Naive B cell (primary cell): ENCODE results near the gene PLCG2. TPM values are rescaled to one million over a fixed set of nuclear protein-coding genes. Genes with fewer than 3 reads are reported as not detected.

Experiments used
- ATAC-seq, 2 donors: fragments of 150-1000 bp; cut with Tn5 transposase; 2 replicates each; pipeline ENCODE4 v1.10.0; 2021; ENCODE audit warnings: low read depth in 2 of 2, mild to moderate bottlenecking in 2 of 2, moderate library complexity in 2 of 2
- DNase-seq: peaks from one replicate; pipeline ENCODE4 v3.0.0; 2022
- H3K27ac Mint-ChIP-seq, 6 donors: one replicate each; pipeline ENCODE4 v1.8.0; 2020 to 2022; ENCODE audit warnings: mild to moderate bottlenecking in 6 of 6, mixed read lengths in 6 of 6, moderate library complexity in 5 of 6, inconsistent platforms in 2 of 6
- H3K27me3 Mint-ChIP-seq, 3 donors: one replicate each; pipeline ENCODE4 v1.8.0; 2021 to 2022; ENCODE audit warnings: mixed read lengths in 3 of 3, mild to moderate bottlenecking in 1 of 3
- H3K36me3 Mint-ChIP-seq, 2 donors: one replicate each; pipeline ENCODE4 v1.8.0; 2020 to 2022; ENCODE audit warnings: mixed read lengths in 2 of 2, inconsistent platforms in 1 of 2, mild to moderate bottlenecking in 1 of 2
- H3K4me1 Mint-ChIP-seq, 3 donors: one replicate each; pipeline ENCODE4 v1.8.0; 2020 to 2022; ENCODE audit warnings: mixed read lengths in 3 of 3, inconsistent platforms in 1 of 3, mild to moderate bottlenecking in 1 of 3, moderate library complexity in 1 of 3
- H3K4me3 Mint-ChIP-seq, 8 donors: one replicate each; pipeline ENCODE4 v1.8.0; 2020 to 2022; ENCODE audit warnings: mild to moderate bottlenecking in 8 of 8, mixed read lengths in 8 of 8, moderate library complexity in 8 of 8, inconsistent platforms in 2 of 8
- H3K9me3 Mint-ChIP-seq, 7 donors: one replicate each; pipeline ENCODE4 v1.8.0; 2020 to 2022; ENCODE audit warnings: mixed read lengths in 7 of 7, mild to moderate bottlenecking in 5 of 7, inconsistent platforms in 2 of 7, moderate library complexity in 1 of 7
- polyA plus RNA-seq, 6 donors: library from polyadenylated mRNA; unstranded; fragments of 300-500 nt; fragmentation: Illumina TruSeq; gene quantifications; one replicate each; pipeline ENCODE4 v1.2.3, GENCODE V29; 2021; ENCODE audit warnings: low read depth in 6 of 6

The PLCG2 gene
- polyA plus RNA-seq, 6 donors from 2014 or later = 65.1 to 119 (median 92.5) TPM

DNA sequence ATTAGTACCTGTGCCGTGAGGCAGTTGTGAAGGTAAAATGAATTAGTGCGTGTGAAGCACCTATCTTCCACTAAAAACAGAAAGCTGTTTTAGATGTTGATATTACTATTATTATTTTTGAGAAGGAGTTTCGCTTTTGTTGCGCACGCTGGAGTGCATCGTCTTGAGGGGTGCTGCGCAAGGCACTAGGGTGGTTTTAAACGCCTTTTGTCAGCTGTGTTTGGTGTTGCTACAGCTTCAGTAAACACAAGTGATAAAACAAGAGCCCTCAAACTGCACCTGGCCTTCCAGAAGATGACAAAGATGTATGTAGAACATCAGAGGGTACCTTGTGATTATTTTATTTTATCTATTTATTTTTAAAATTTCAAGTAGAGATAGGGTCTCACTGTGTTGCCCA lies 38.2 kb downstream of the PLCG2 start:
- peak overlapping the region; percentile 98 to 100 (median 100) for H3K27ac Mint-ChIP-seq
- peaks cover 79 to 97% (median 86%) of the 10 kb centered on the region in 3 donors for H3K4me1 Mint-ChIP-seq
- H3K27me3 Mint-ChIP-seq = no peaks in the 10 kb centered on the region
- DNase-seq (peak; percentile 65), ATAC-seq (peak; percentile 65 to 66)
- peaks cover 0 to 7% of the 10 kb centered on the region in 2 donors for H3K36me3 Mint-ChIP-seq
- no peaks in the 10 kb centered on the region for H3K9me3 Mint-ChIP-seq
- H3K4me3 Mint-ChIP-seq = peak overlapping the region in 7 of 8 donors; percentile 71 to 90 (median 84)

DNA sequence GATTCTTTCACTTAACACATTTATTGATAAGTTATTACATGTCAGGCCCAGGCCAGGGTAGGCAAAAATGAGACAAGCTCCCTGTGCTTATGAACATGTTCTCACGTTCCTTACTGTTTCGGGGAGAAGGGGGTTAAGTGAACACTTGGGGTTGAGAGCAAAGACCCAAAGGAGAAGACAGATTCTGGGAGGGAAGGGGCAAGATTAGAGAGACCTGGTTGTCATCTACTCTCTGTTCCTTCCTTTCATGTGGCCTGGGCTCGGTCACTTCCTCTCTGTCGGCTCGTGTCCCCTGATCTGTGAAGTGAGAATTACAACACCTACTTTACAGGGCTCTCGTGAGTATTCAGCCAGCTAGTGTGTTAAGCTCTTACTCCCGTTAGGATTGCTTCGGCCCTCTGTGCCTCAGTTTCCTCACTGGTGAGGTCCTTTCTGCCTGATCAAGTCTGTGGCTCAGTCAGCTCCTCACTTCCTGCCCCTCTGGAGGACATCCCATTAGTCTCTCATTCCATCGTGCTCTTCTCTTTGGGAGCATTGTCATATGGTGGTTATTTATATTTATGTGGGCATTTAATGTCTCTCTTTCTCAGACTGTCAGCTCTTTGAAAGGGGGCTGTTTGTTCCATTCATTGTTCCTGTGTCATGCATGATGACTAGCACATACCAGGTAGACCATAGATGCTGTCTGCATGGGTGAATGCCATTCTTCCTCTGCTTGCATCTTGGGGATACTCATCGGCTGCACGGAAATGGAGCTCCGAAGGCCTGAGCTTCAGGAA lies 38.9 kb downstream of the PLCG2 start:
- no peaks in the 10 kb centered on the region for H3K9me3 Mint-ChIP-seq
- peak overlapping the region; percentile 71 to 90 (median 86) for H3K4me3 Mint-ChIP-seq
- peaks cover 0 to 7% of the 10 kb centered on the region in 2 donors for H3K36me3 Mint-ChIP-seq
- H3K27me3 Mint-ChIP-seq = no peaks in the 10 kb centered on the region
- DNase-seq (peak; percentile 81), ATAC-seq (peak; percentile 69 to 70)
- peak overlapping the region; percentile 98 to 100 (median 100) for H3K27ac Mint-ChIP-seq
- H3K4me1 Mint-ChIP-seq = peaks cover 73 to 94% (median 86%) of the 10 kb centered on the region in 3 donors

DNA sequence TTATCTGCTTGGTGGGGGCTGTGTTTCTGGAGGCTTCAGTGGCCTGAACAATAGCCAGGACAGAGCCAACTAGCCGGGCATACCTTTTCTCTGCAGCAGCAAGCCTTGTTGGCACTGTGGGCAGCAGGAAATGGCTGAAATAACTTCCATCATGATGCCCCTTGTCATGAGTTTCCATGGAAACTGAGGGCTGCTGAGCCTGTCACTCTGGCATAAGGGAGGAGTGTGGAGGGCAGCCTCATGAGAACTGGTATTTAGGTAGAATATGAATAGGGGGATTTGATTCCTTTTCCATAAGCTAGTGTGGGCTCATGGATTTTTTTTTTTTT lies 39.4 kb downstream of the PLCG2 start:
- Mint-ChIP-seq H3K4me1 (peaks cover 74 to 94% (median 86%) of the 10 kb centered on the region in 3 donors), H3K36me3 (peaks cover 0 to 7% of the 10 kb centered on the region in 2 donors), H3K9me3 (no peaks in the 10 kb centered on the region), H3K27ac (peak overlapping the region; percentile 98 to 100 (median 100)), H3K27me3 (no peaks in the 10 kb centered on the region), H3K4me3 (peak overlapping the region; percentile 71 to 90 (median 86))
- ATAC-seq (no peak), DNase-seq (no peak)

DNA sequence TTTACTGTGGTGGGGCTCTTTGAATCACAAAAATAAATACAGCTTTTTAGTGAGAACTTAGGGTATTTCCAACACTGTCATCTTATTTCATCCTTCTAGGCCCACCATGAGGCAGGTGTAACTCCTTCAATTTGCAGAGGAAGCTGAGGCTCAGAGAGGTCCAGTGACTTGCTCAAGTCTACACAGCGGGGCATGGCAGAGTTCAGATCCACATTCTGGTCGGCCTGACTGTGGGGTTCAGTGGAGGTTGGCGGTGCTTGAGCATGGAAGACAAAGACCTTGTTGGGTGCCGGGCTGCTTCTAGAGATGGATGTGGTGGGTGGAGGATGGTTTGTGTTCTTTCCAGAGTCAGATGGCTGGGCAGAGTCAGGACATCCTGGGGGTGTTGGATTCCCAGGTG lies 39.8 kb downstream of the PLCG2 start:
- Mint-ChIP-seq H3K27ac (peak overlapping the region; percentile 98 to 100 (median 100)), H3K27me3 (no peaks in the 10 kb centered on the region), H3K9me3 (no peaks in the 10 kb centered on the region), H3K4me3 (peak overlapping the region; percentile 71 to 90 (median 86)), H3K4me1 (peaks cover 74 to 94% (median 86%) of the 10 kb centered on the region in 3 donors), H3K36me3 (peaks cover 0 to 7% of the 10 kb centered on the region in 2 donors)
- DNase-seq = no peak
- no peak for ATAC-seq

DNA sequence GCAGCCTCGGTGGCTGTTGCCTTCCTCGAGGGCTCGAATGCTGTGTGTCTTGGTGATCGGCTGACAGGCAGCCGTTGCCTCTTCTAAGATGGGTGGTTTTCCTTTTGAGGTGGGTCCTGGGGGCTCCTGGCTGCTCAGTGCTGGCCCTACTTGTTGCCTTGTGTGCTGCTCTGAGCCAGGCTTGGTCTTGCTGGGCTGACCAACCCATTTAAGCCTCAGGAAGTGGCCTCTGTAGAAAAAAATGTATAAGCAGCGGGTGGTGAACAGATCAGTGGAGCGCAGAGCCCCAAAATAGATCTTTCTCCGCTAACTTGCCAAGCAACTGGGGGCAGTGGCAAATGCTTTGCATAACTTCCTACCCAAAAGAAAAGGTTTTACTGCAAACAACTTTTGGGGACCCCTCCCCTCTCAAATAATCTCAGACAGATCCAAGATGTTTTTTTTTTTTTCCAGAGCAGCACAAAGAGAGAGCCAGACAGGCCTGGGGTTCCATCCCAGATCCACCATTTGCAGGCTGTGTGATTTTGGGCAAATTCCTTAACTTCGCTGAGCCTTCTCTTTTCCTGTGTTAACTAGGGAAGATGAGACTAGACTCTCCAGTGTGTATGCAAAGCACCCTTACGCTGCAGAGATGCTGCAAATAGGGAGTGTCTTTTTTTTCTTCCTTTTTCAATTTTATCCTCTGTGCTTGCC lies 42.5 kb downstream of the PLCG2 start:
- H3K9me3 Mint-ChIP-seq = peaks cover 0 to 5% (median 0%) of the 10 kb centered on the region in 7 donors
- ATAC-seq (peak; percentile 24 to 32), DNase-seq (peak; percentile 74)
- peaks cover 16% of the 10 kb centered on the region in 2 donors for H3K36me3 Mint-ChIP-seq
- peak overlapping the region; percentile 98 to 100 (median 99) for H3K27ac Mint-ChIP-seq
- peaks cover 81 to 94% (median 92%) of the 10 kb centered on the region in 3 donors for H3K4me1 Mint-ChIP-seq
- H3K4me3 Mint-ChIP-seq = peak overlapping the region; percentile 86 to 95 (median 90)
- H3K27me3 Mint-ChIP-seq = no peaks in the 10 kb centered on the region

DNA sequence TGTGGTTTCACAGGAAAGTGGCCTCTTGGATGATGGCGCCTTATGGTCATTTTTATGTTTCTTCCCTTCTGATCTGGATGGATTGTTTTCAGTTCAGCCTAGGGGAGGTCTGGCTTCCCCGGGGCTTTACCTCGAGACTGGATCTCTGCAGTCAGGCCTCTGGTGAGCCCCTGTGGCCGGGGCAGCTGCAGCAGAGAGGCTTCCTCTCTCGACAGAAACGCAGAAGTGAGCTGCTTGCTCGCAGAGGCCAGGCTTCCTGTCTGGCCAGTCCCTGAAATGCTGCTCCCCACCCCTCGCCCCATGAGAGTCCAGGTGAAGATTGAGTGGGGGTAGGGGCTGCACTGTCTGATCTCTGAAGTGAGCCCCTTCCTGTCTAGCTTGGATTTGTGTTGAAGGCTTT lies 44.0 kb downstream of the PLCG2 start:
- peak; percentile 84 for DNase-seq
- ATAC-seq = peak; percentile 64 to 73
- peaks cover 16% of the 10 kb centered on the region in 2 donors for H3K36me3 Mint-ChIP-seq
- peaks cover 0 to 5% (median 0%) of the 10 kb centered on the region in 7 donors for H3K9me3 Mint-ChIP-seq
- peak overlapping the region; percentile 98 to 100 (median 99) for H3K27ac Mint-ChIP-seq
- H3K4me3 Mint-ChIP-seq = peak overlapping the region; percentile 86 to 95 (median 89)
- no peaks in the 10 kb centered on the region for H3K27me3 Mint-ChIP-seq
- peaks cover 75 to 95% (median 90%) of the 10 kb centered on the region in 3 donors for H3K4me1 Mint-ChIP-seq

DNA sequence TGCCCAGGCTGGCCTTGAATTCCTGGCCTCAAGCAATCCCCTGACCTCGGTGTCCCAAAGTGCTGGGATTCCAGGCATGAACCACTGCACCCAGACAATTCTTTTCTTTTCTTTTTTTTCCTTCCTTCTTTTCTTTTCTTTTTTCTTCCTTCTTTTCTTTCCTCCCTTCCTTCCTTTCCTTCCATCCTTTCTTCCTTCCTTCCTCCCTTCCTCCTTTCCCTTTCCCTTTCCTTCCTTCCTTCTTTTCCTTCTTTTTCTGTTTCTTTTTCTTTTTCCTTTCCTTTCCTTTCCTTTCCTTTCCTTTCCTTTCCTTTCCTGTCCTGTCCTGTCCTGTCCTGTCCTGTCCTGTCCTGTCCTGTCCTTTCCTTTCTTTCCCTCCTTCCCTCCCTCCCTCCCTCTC lies 44.6 kb downstream of the PLCG2 start:
- Mint-ChIP-seq H3K4me3 (peak overlapping the region; percentile 86 to 95 (median 89)), H3K4me1 (peaks cover 74 to 95% (median 90%) of the 10 kb centered on the region in 3 donors), H3K36me3 (peaks cover 14 to 16% of the 10 kb centered on the region in 2 donors)

DNA sequence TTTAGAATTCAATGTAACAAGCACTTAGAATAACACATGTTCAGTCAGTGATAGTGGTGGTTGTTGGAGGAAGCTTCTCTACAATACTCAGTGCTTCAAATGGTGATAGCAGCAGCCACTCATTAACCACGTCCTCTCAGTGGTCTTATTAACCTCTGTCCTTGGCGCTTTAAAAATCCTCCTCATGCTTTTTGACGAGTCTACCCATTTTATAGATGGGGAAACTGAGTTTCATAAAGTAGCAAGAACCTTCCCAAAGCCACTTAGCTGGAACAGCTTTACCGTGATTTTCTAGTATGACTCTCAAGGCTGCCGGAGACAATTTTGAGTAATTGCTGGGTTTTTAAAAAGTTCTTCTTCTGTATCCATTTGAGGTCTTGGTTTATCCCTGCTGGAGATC lies 47.4 kb downstream of the PLCG2 start:
- no peak for ATAC-seq
- no peak for DNase-seq
- Mint-ChIP-seq H3K27ac (peak overlapping the region; percentile 80 to 99 (median 97)), H3K36me3 (peaks cover 9 to 21% of the 10 kb centered on the region in 2 donors), H3K4me3 (peak overlapping the region in 7 of 8 donors; percentile 37 to 89 (median 79)), H3K27me3 (no peaks in the 10 kb centered on the region), H3K4me1 (peaks cover 77 to 96% (median 91%) of the 10 kb centered on the region in 3 donors), H3K9me3 (peaks cover 0 to 5% (median 0%) of the 10 kb centered on the region in 7 donors)

More for the DNA sequence above, 44.6 kb downstream of the PLCG2 start:
- no peaks in the 10 kb centered on the region for H3K27me3 Mint-ChIP-seq
- DNase-seq = no peak
- no peak for ATAC-seq
- peaks cover 0 to 5% (median 0%) of the 10 kb centered on the region in 7 donors for H3K9me3 Mint-ChIP-seq
- H3K27ac Mint-ChIP-seq = peak overlapping the region; percentile 98 to 100 (median 99)

DNA sequence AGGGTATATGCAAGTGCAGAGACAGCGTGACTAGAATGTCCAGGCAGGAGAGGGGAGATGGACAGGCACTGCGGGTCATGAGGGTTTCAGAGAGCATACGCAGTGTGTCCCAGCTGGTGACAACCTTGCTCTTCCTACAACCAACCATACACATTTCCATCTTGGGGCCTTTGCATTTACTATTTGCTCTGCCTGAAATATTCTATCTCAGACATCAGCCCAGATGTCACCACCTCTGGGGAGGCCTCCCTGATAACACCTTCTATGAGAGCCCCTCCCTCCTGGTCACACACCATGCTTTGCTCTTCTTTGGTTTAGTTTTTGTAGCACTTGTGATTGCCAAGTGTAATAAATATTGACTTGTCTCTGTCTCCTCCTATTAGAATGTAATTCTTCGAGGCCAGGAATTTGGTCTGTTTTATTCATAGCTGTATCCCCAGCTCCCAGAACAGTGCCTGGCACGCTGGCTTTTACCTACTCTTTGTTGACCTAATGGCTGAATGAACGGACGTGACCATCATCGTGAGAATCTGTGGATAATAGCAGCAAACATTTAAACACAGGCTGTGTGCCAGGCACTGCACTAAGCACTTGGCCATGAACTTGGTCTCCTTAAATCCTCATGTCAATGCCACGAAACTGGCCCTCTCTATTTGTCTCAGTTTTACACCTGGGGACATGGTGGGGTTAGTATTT lies 51.9 kb downstream of the PLCG2 start:
- Mint-ChIP-seq H3K4me1 (peaks cover 73 to 99% (median 88%) of the 10 kb centered on the region in 3 donors), H3K9me3 (no peaks in the 10 kb centered on the region), H3K27me3 (no peaks in the 10 kb centered on the region), H3K36me3 (peaks cover 0 to 9% of the 10 kb centered on the region in 2 donors), H3K4me3 (peak overlapping the region; percentile 71 to 92 (median 90)), H3K27ac (peak overlapping the region; percentile 76 to 98 (median 93))
- no peak for DNase-seq
- ATAC-seq = no peak

DNA sequence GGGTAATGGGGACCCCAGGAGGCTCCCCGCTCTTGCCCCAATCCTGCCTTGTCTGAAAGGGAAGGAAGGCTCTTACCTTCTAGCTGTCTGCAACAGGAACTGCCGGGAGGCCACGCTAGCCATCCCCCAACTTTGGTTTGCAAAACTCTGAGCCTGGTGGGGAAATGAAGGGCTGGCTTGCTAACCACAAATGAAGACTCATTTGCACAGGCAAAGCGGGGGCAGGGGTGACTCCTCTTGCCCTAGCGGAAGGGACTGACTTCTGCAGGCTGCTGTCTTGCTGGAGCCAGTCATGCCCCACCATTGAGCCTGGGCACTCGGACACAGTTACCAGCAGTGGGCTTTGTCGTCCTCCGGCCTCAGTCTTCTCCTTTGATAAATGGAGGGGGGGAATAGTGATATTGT lies 52.6 kb downstream of the PLCG2 start:
- peak overlapping the region; percentile 76 to 98 (median 96) for H3K27ac Mint-ChIP-seq
- H3K4me1 Mint-ChIP-seq = peaks cover 74 to 99% (median 88%) of the 10 kb centered on the region in 3 donors
- ATAC-seq = peak; percentile 79 to 80
- peak overlapping the region; percentile 71 to 92 (median 90) for H3K4me3 Mint-ChIP-seq
- peak; percentile 84 for DNase-seq
- no peaks in the 10 kb centered on the region for H3K9me3 Mint-ChIP-seq
- H3K27me3 Mint-ChIP-seq = no peaks in the 10 kb centered on the region
- peaks cover 5 to 6% of the 10 kb centered on the region in 2 donors for H3K36me3 Mint-ChIP-seq

DNA sequence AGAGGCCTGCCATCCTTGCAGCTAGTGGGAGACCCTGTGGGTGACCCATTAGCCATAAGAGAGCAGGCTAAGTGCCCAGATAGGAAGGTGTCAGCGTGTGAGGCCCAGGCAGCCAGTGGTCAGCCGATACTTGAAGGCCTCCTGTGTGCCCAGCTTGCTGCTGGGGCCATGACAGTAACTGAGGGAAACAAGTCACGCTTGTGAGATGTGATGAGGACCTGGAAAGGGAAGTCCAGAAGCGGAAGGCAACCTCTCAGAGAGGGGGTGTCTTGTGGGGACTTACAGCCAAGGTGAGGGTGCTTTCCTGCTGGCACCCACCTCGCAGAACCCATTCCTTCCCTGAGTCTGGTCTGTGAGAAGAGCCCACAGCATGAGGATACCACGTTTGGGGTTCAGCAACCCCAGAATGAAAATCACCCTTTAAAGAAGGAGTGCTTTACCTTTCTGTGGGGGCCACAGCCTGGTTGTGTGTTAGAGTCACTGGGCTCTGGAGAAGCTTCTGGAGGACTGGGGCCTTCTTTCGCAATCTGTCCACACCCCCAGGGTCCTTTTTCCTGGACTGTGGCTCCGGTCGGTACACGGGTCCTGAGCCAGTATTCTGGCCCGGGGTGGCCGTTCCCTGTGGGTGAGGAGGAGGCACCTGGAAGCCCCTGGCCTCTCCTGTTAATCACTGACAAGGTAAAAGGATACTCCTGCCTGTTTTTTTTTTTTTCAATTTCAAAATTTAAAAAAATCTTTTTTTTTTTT lies 53.9 kb downstream of the PLCG2 start:
- peaks cover 78 to 99% (median 90%) of the 10 kb centered on the region in 3 donors for H3K4me1 Mint-ChIP-seq
- peaks cover 5 to 6% of the 10 kb centered on the region in 2 donors for H3K36me3 Mint-ChIP-seq
- peak overlapping the region; percentile 69 to 92 (median 82) for H3K4me3 Mint-ChIP-seq
- ATAC-seq (peak; percentile 7 to 25), DNase-seq (no peak)
- H3K9me3 Mint-ChIP-seq = no peaks in the 10 kb centered on the region
- no peaks in the 10 kb centered on the region for H3K27me3 Mint-ChIP-seq
- H3K27ac Mint-ChIP-seq = peak overlapping the region; percentile 76 to 98 (median 96)

DNA sequence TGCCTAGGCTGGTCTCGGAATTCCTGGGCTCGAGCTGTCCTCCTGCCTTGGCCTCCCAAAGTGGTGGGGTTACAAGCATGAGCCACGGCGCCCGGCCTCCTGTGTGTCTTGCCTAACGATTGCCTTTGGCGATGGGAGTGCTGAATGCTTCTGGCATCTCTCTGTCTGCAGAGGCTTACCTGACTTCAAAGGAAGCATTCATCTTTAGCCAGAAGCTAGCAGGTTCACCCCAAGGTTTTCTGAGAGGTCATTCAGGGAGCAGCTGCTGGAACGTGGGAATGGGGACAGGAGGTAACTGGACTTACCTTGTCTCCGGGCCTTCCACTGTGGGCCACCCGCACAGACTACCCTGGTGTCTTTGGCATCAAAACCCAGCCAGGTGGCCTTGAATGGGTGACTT lies 54.7 kb downstream of the PLCG2 start:
- peak overlapping the region in 6 of 8 donors; percentile 20 to 84 (median 64) for H3K4me3 Mint-ChIP-seq
- peaks cover 78 to 99% (median 91%) of the 10 kb centered on the region in 3 donors for H3K4me1 Mint-ChIP-seq
- H3K27me3 Mint-ChIP-seq = no peaks in the 10 kb centered on the region
- H3K27ac Mint-ChIP-seq = peak overlapping the region in 5 of 6 donors; percentile 27 to 98 (median 92)
- peaks cover 5 to 6% of the 10 kb centered on the region in 2 donors for H3K36me3 Mint-ChIP-seq
- no peak for ATAC-seq
- H3K9me3 Mint-ChIP-seq = no peaks in the 10 kb centered on the region
- DNase-seq = no peak
